Measurements from ENCODE around the gene TRMT112.
A peak's percentile ranks its signal among the peaks of the same experiment; 100 is the strongest.
"Not testable (repeated sequence)": the region's sequence is repeated elsewhere in the genome, so short reads cannot be mapped to it uniquely, and the experiment has no call there.

TRMT112 gene

DNA sequence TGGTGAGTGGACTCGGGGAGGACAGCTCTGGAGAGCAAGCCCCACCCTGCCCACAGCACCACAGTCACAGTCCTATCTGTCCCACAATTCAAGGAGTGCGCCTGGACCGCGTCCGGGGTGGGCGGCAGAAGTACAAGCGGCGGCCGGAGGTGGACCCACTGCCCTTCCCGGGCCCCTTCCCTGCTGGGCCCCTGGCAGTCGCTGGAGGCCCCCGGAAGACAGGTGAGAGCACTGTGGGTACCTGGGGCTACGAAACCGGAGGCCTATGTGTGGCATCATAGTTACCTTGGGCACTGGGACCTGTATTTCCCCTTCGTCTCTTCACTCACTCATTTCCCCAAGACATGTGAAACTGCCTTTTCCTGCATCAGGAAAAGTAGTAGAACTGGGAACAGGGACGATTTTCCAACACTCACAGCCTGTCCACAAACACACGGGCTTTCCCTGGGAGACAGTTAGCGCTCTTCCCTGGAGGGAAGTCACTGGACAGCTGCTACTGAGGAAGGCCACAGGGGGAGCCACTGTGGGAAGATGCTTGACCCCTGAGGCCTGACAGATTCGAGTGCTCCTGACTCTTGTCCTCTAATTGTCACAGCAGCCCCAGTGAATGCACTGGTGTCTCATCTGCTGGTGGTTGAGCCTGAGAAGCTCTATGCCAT, 3.1 kb downstream of the TRMT112 start:
- TF ChIP-seq SUZ12 (IDR thresholded peaks at IDR 0.05; ENCODE audit: extremely low read depth, insufficient read depth, insufficient read length): no peak
- TF ChIP-seq YY1 (IDR thresholded peaks at IDR 0.05; ENCODE audit: insufficient read depth, insufficient read length): no peak
- no peak for TF ChIP-seq ZNF274 (IDR thresholded peaks at IDR 0.05; ENCODE audit: low read depth, low read length)
- peaks cover 8% of the 10 kb centered on the region for H3K4me1 ChIP-seq (ENCODE audit: insufficient read depth, insufficient read length)
- H3K9ac ChIP-seq (ENCODE audit: insufficient read length, low read depth): no peak overlapping the region

DNA sequence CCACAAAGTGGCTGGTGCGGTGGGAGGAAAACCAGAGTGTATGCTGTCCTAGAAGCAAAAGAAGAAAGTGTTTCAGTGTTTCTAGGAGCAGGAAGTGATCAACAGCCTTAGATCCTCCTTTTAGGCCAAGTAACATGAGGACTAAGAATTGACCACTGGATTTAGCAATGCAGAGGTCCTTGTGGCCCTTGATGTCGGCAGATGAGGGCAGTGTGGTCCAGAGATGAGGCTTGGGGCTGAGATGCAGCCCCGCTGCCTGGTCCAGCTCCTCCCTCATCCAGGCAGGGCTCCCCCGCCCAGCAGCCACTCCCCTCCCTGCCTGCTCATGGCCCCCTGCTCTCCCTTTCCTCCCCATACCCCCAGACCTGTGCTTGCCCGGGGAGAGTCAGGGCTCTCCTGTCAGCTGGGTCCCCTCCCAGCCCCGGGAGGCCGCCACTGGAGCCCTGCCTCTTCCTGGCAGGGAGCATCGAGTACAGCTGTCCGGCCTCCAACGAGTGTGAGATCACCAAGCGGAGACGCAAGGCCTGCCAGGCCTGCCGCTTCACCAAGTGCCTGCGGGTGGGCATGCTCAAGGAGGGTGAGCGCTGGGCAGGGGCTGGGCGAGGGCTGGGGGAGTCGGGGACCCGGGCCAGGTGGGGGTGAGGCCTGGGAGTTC, 3.7 kb downstream of the TRMT112 start:
- Histone ChIP-seq H3K27me3 (ENCODE audit: insufficient read depth, insufficient read length) (no peaks in the 10 kb centered on the region), H3K4me1 (ENCODE audit: insufficient read depth, insufficient read length) (peaks cover 6% of the 10 kb centered on the region), H3K9me3 (ENCODE audit: insufficient read depth, low read length) (no peaks in the 10 kb centered on the region), H3K4me3 (ENCODE audit: insufficient read length, low read depth) (no peak overlapping the region), H3K9ac (ENCODE audit: insufficient read length, low read depth) (no peak overlapping the region), H3K36me3 (ENCODE audit: insufficient read depth, insufficient read length, low read length) (peaks cover 51% of the 10 kb centered on the region)
- TF ChIP-seq YY1 (IDR thresholded peaks at IDR 0.05; ENCODE audit: insufficient read depth, insufficient read length) (no peak), ZNF274 (IDR thresholded peaks at IDR 0.05; ENCODE audit: low read depth, low read length) (no peak), SUZ12 (IDR thresholded peaks at IDR 0.05; ENCODE audit: extremely low read depth, insufficient read depth, insufficient read length) (no peak)
- no peak for DNase-seq (ENCODE audit: low read depth, low spot score)

More for the DNA sequence above, 3.1 kb downstream of the TRMT112 start:
- Histone ChIP-seq H3K4me3 (ENCODE audit: insufficient read length, low read depth) (no peak overlapping the region), H3K27me3 (ENCODE audit: insufficient read depth, insufficient read length) (no peaks in the 10 kb centered on the region), H3K36me3 (ENCODE audit: insufficient read depth, insufficient read length, low read length) (peaks cover 53% of the 10 kb centered on the region), H3K9me3 (ENCODE audit: insufficient read depth, low read length) (no peaks in the 10 kb centered on the region)
- DNase-seq (ENCODE audit: low read depth, low spot score): no peak

DNA sequence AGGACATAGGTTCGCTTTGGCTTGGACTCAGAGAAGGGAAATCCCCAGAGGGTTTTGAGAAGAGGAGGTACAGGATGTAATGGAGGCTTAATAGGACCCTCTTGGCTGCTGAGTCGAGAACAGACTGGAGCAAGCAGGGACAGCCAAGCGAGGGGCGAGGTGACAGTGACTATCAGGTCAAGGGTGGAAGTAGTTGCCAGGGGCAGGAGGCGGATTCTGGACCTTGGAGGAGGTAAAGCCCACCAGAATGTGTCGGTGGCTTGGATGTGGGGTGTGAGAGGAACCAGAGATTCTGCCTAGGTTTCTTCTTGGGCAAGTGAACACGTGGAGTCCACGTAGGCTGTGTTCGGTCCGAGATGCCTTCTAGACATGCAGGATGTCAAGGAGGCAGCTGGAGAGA, 4.4 kb downstream of the TRMT112 start:
- no peak overlapping the region for H3K4me3 ChIP-seq (ENCODE audit: insufficient read length, low read depth)
- no peaks in the 10 kb centered on the region for H3K9me3 ChIP-seq (ENCODE audit: insufficient read depth, low read length)
- TF ChIP-seq YY1 (IDR thresholded peaks at IDR 0.05; ENCODE audit: insufficient read depth, insufficient read length): no peak
- no peak for TF ChIP-seq ZNF274 (IDR thresholded peaks at IDR 0.05; ENCODE audit: low read depth, low read length)
- no peak for TF ChIP-seq SUZ12 (IDR thresholded peaks at IDR 0.05; ENCODE audit: extremely low read depth, insufficient read depth, insufficient read length)
- H3K4me1 ChIP-seq (ENCODE audit: insufficient read depth, insufficient read length): peaks cover 6% of the 10 kb centered on the region
- peaks cover 52% of the 10 kb centered on the region for H3K36me3 ChIP-seq (ENCODE audit: insufficient read depth, insufficient read length, low read length)
- DNase-seq (ENCODE audit: low read depth, low spot score): no peak
- no peak overlapping the region for H3K9ac ChIP-seq (ENCODE audit: insufficient read length, low read depth)
- no peaks in the 10 kb centered on the region for H3K27me3 ChIP-seq (ENCODE audit: insufficient read depth, insufficient read length)

DNA sequence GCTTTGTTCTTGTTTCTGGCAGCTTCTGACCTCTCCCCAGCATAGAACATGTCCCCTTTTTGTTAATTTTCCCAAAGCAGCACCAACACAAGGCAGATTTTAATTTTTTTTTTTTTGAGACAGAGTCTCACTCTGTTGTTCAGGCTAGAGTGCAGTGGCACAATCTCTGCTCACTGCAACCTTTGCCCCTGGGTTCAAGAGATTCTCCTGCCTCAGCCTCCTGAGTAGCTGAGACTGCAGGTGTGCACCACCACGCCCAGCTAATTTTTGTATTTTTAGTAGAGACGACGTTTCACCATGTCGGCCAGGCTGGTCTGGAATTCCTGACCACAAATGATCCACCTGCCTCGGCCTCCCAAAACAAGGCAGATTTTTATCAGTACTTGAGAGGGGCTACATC, 9.6 kb downstream of the TRMT112 start:
- DNase-seq (ENCODE audit: low read depth, low spot score); H3K4me3 ChIP-seq (ENCODE audit: insufficient read length, low read depth); H3K9ac ChIP-seq (ENCODE audit: insufficient read length, low read depth); H3K9me3 ChIP-seq (ENCODE audit: insufficient read depth, low read length); H3K27me3 ChIP-seq (ENCODE audit: insufficient read depth, insufficient read length): not testable (repeated sequence)
- H3K36me3 ChIP-seq (ENCODE audit: insufficient read depth, insufficient read length, low read length): peaks cover 21% of the 10 kb centered on the region
- peaks cover 15% of the 10 kb centered on the region for H3K4me1 ChIP-seq (ENCODE audit: insufficient read depth, insufficient read length)

DNA sequence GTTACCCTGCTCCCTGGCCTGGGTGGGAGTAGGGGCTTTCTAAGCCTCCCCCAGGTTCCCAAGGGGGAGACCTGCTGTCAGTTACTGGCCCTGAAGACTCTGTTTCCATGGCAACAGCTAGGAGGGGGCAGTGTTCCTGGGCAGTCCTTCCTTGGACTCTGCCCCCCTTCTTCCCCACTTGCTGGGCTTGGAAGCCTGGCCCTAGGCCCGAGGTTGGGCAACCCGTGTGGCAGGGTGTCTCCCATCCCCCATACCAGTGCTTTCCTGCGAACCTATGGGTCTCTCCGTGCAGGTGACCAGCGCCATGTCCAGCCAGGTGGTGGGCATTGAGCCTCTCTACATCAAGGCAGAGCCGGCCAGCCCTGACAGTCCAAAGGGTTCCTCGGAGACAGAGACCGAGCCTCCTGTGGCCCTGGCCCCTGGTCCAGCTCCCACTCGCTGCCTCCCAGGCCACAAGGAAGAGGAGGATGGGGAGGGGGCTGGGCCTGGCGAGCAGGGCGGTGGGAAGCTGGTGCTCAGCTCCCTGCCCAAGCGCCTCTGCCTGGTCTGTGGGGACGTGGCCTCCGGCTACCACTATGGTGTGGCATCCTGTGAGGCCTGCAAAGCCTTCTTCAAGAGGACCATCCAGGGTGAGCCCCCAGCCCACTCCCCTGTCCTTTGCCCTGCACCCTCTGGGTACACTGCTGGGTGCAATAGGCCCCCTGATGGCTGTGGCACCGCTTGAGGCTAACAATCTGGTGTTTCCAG, 10.3 kb downstream of the TRMT112 start:
- Histone ChIP-seq H3K4me1 (ENCODE audit: insufficient read depth, insufficient read length) (peaks cover 15% of the 10 kb centered on the region), H3K36me3 (ENCODE audit: insufficient read depth, insufficient read length, low read length) (peaks cover 18% of the 10 kb centered on the region), H3K4me3 (ENCODE audit: insufficient read length, low read depth) (peak overlapping the region; percentile 82), H3K9ac (ENCODE audit: insufficient read length, low read depth) (peak overlapping the region; percentile 97), H3K9me3 (ENCODE audit: insufficient read depth, low read length) (no peaks in the 10 kb centered on the region), H3K27me3 (ENCODE audit: insufficient read depth, insufficient read length) (peaks cover under 1% of the 10 kb centered on the region)
- DNase-seq (ENCODE audit: low read depth, low spot score): no peak
- TF ChIP-seq SUZ12 (IDR thresholded peaks at IDR 0.05; ENCODE audit: extremely low read depth, insufficient read depth, insufficient read length) (no peak), YY1 (IDR thresholded peaks at IDR 0.05; ENCODE audit: insufficient read depth, insufficient read length) (no peak), ZNF274 (IDR thresholded peaks at IDR 0.05; ENCODE audit: low read depth, low read length) (no peak)

DNA sequence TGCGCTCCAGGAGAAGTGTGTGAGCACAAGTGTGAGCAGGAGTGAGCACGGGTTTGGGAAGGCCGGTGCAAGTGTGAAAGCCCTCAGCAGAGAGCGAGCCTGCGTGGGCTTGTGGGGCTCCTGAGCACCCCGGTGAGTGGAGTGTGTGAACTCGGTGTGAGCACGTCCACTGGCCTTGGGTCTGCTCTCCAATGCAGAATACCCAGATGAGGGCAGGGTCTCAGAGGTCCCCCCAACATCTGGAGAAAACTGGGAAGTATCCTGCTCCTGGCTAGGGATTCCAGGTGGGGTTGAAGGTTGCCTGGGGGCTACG, 10.8 kb downstream of the TRMT112 start:
- H3K36me3 ChIP-seq (ENCODE audit: insufficient read depth, insufficient read length, low read length): peaks cover 18% of the 10 kb centered on the region
- peak overlapping the region; percentile 97 for H3K9ac ChIP-seq (ENCODE audit: insufficient read length, low read depth)
- H3K4me3 ChIP-seq (ENCODE audit: insufficient read length, low read depth): peak overlapping the region; percentile 82
- H3K9me3 ChIP-seq (ENCODE audit: insufficient read depth, low read length): no peaks in the 10 kb centered on the region
- no peak for TF ChIP-seq SUZ12 (IDR thresholded peaks at IDR 0.05; ENCODE audit: extremely low read depth, insufficient read depth, insufficient read length)
- TF ChIP-seq ZNF274 (IDR thresholded peaks at IDR 0.05; ENCODE audit: low read depth, low read length): no peak
- TF ChIP-seq YY1 (IDR thresholded peaks at IDR 0.05; ENCODE audit: insufficient read depth, insufficient read length): no peak
- no peak for DNase-seq (ENCODE audit: low read depth, low spot score)
- H3K4me1 ChIP-seq (ENCODE audit: insufficient read depth, insufficient read length): peaks cover 15% of the 10 kb centered on the region
- H3K27me3 ChIP-seq (ENCODE audit: insufficient read depth, insufficient read length): peaks cover 5% of the 10 kb centered on the region

Measured in NT2/D1 (cell line).